ENCODE data around the gene CDK5RAP2. TPM values are rescaled to one million over a fixed set of nuclear protein-coding genes. Genes with fewer than 3 reads are reported as not detected.

CDK5RAP2 gene
- total RNA-seq, 2 experiments from 2014 or later = 76.0 to 81.6 TPM

DNA sequence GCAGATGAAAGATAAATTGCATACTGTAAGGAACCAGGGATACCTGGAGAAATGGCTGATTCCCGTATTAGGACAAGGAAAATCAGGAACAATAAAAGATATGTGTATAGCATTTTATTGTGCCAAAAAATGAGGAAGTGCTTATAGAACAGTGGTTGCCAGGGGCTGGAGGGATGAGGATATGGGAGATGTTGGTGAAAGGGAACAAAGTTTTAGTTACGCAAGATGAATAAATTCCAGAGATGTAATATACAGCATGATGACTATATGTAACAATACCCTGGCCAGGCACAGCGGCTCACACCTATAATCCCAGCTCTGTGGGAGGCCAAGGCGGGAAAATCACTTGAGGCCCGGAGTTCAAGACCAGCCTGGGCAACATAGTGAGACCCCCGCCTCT, 101.8 kb downstream of the CDK5RAP2 start:
- no peak overlapping the region for H3K27ac ChIP-seq (ENCODE audit: low read depth, low read length, poor library complexity, severe bottlenecking)
- no peak overlapping the region for H3K4me2 ChIP-seq (ENCODE audit: low read length)
- H3K9me3 ChIP-seq (ENCODE audit: low read length) = no peaks in the 10 kb centered on the region
- DNase-seq (ENCODE audit: low spot score) = no peak
- H3K9me2 ChIP-seq (ENCODE audit: insufficient read depth, low read length) = no peaks in the 10 kb centered on the region
- H3K79me2 ChIP-seq (ENCODE audit: insufficient read depth, low read depth, low read length) = no peaks in the 10 kb centered on the region
- H3K4me3 ChIP-seq (ENCODE audit: low read depth, low read length, poor library complexity, severe bottlenecking) = no peak overlapping the region
- H4K20me1 ChIP-seq (ENCODE audit: insufficient read depth, low read length) = no peaks in the 10 kb centered on the region
- BruUV-seq (replicated peaks) = no TSS peak
- H3K36me3 ChIP-seq (ENCODE audit: insufficient read depth, low read length) = peaks cover 95% of the 10 kb centered on the region
- ChIA-PET CTCF (ENCODE audit: unreplicated experiment) (no interaction called here), POLR2A (interaction anchor here (0.6 kb wide), 1 partner anchor 1275 kb away, joined by 3 read pairs; no protein-coding TSS in a partner anchor)
- H2AFZ ChIP-seq (ENCODE audit: low read length) = no peak overlapping the region
- TF ChIP-seq EZH2phosphoT487 (IDR thresholded peaks at IDR 0.05; ENCODE audit: borderline replicate concordance, low read depth, low read length) = no peak
- TF ChIP-seq, protein P1, sequence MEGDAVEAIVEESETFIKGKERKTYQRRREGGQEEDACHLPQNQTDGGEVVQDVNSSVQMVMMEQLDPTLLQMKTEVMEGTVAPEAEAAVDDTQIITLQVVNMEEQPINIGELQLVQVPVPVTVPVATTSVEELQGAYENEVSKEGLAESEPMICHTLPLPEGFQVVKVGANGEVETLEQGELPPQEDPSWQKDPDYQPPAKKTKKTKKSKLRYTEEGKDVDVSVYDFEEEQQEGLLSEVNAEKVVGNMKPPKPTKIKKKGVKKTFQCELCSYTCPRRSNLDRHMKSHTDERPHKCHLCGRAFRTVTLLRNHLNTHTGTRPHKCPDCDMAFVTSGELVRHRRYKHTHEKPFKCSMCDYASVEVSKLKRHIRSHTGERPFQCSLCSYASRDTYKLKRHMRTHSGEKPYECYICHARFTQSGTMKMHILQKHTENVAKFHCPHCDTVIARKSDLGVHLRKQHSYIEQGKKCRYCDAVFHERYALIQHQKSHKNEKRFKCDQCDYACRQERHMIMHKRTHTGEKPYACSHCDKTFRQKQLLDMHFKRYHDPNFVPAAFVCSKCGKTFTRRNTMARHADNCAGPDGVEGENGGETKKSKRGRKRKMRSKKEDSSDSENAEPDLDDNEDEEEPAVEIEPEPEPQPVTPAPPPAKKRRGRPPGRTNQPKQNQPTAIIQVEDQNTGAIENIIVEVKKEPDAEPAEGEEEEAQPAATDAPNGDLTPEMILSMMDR (conservative IDR thresholded peaks at IDR 0.05; ENCODE audit: low read length) = no peak
- H3K4me1 ChIP-seq (ENCODE audit: insufficient read depth, low read length, poor library complexity, severe bottlenecking) = no peaks in the 10 kb centered on the region
- intact Hi-C loops (cut with micrococcal nuclease; ENCODE audit: unreplicated experiment) = no loop called here

GRCh38 chr9:120477534-120478001, 102.4 kb downstream of the CDK5RAP2 start:
- DNase-seq (ENCODE audit: low spot score) = peak; percentile 28
- no peaks in the 10 kb centered on the region for H4K20me1 ChIP-seq (ENCODE audit: insufficient read depth, low read length)
- H2AFZ ChIP-seq (ENCODE audit: low read length) = no peak overlapping the region
- H3K36me3 ChIP-seq (ENCODE audit: insufficient read depth, low read length) = peaks cover 95% of the 10 kb centered on the region
- BruUV-seq (replicated peaks) = no TSS peak
- H3K4me2 ChIP-seq (ENCODE audit: low read length) = no peak overlapping the region
- H3K79me2 ChIP-seq (ENCODE audit: insufficient read depth, low read depth, low read length) = no peaks in the 10 kb centered on the region
- POLR2A ChIA-PET = interaction anchor here (0.6 kb wide), 1 partner anchor 39 kb away, joined by 3 read pairs; no protein-coding TSS in a partner anchor
- H3K27ac ChIP-seq (ENCODE audit: low read depth, low read length, poor library complexity, severe bottlenecking) = no peak overlapping the region
- no peaks in the 10 kb centered on the region for H3K9me3 ChIP-seq (ENCODE audit: low read length)
- CTCF ChIA-PET (ENCODE audit: unreplicated experiment) = no interaction called here
- no peaks in the 10 kb centered on the region for H3K4me1 ChIP-seq (ENCODE audit: insufficient read depth, low read length, poor library complexity, severe bottlenecking)
- intact Hi-C loops (cut with micrococcal nuclease; ENCODE audit: unreplicated experiment) = no loop called here
- H3K4me3 ChIP-seq (ENCODE audit: low read depth, low read length, poor library complexity, severe bottlenecking) = no peak overlapping the region
- TF ChIP-seq, protein P1 (conservative IDR thresholded peaks at IDR 0.05; ENCODE audit: low read length) = peak; percentile 83
- TF ChIP-seq EZH2phosphoT487 (IDR thresholded peaks at IDR 0.05; ENCODE audit: borderline replicate concordance, low read depth, low read length) = no peak
- no peaks in the 10 kb centered on the region for H3K9me2 ChIP-seq (ENCODE audit: insufficient read depth, low read length)

DNA sequence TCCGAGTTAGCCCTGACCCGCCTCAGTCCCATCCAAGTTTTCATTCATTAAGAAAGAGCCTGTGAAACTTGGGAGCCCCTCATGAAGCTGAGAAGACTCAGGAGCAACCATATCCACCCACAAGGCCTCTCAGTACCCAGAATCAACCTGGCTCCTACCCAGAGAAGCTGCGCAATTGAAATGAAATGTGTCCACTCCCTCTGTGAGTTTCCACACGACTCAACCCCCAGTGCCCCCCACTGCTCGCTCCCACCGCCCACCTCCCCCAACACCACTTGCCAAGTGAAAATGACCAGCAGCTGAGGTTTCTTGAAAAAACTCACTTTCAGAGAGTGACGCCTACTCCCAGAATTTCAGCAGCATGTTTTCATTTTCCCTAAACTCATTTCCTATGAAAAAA, 104.6 kb downstream of the CDK5RAP2 start:
- intact Hi-C loops (cut with micrococcal nuclease; ENCODE audit: unreplicated experiment) = no loop called here
- H3K9me3 ChIP-seq (ENCODE audit: low read length) = no peaks in the 10 kb centered on the region
- no peaks in the 10 kb centered on the region for H3K9me2 ChIP-seq (ENCODE audit: insufficient read depth, low read length)
- DNase-seq (ENCODE audit: low spot score) = no peak
- ChIA-PET CTCF (ENCODE audit: unreplicated experiment) (no interaction called here), POLR2A (interaction anchor here (1.3 kb wide), 1 partner anchor 15 kb away, joined by 3 read pairs; no protein-coding TSS in a partner anchor)
- no peaks in the 10 kb centered on the region for H3K4me1 ChIP-seq (ENCODE audit: insufficient read depth, low read length, poor library complexity, severe bottlenecking)
- no peak overlapping the region for H3K4me3 ChIP-seq (ENCODE audit: low read depth, low read length, poor library complexity, severe bottlenecking)
- no peak overlapping the region for H3K4me2 ChIP-seq (ENCODE audit: low read length)
- TF ChIP-seq, protein P1 (conservative IDR thresholded peaks at IDR 0.05; ENCODE audit: low read length) = no peak
- TF ChIP-seq EZH2phosphoT487 (IDR thresholded peaks at IDR 0.05; ENCODE audit: borderline replicate concordance, low read depth, low read length) = no peak
- no peaks in the 10 kb centered on the region for H4K20me1 ChIP-seq (ENCODE audit: insufficient read depth, low read length)
- no TSS peak for BruUV-seq (replicated peaks)
- H3K36me3 ChIP-seq (ENCODE audit: insufficient read depth, low read length) = peaks cover 97% of the 10 kb centered on the region
- no peaks in the 10 kb centered on the region for H3K79me2 ChIP-seq (ENCODE audit: insufficient read depth, low read depth, low read length)
- H3K27ac ChIP-seq (ENCODE audit: low read depth, low read length, poor library complexity, severe bottlenecking) = no peak overlapping the region
- H2AFZ ChIP-seq (ENCODE audit: low read length) = no peak overlapping the region

Measured in OCI-LY7 (cell line).